ENCODE data around the gene ALOX12. TPM values are rescaled to one million over a fixed set of nuclear protein-coding genes. Genes with fewer than 3 reads are reported as not detected.

The ALOX12 gene
- total RNA-seq, 2 experiments from 2014 or later, result not detected

DNA sequence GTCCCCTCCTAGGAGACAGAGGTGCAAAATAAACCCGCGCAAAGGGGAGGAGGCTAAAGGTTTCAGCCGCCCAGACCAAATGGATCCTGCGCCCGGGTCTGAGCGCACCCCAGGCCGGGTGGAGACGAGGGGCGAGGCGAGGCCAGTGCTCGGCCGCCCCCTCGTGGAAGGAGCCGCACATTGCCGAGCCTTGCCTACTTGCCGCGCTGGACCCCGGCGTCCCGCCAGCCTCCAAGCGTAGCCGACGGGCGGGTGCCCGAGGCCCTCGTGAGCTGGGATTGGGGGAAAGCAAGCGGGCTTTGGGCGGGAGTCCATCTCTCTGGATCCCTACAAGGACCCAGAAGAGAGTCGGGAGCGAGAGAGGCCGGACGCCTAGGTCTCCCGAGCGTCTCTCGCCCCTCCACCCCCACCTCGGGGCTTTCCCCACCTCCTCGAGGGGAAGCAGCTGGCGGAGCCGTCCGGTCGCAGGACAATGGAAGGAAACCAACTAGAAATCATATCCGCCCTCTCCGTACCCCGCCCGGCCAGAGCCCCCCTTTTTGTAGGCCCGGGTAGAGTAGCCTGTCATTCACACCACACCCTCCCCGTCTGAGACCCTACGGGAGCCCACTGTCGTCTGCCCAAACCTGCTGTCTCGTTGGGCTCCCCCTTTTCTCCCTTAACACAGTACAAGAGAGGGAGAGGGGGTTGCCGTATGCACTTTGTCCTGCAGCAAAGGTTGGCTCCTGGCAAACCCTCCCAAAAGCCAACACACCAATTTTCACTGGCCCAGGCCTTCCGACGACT, 26.3 kb downstream of the ALOX12 start:
- CTCF ChIA-PET, result interaction anchor here (0.6 to 2.7 kb wide), 12 partner anchors 10 to 562 kb away, joined by 3 to 19 read pairs (median 7); partner anchors contain the start of genes MPDU1, RNASEK and SLC16A13
- no peaks in the 10 kb centered on the region for H3K27me3 ChIP-seq (ENCODE audit: control insufficient read depth in 1 of 2, insufficient read depth in 2 of 2, low read length in 2 of 2)
- H3K9me3 Mint-ChIP-seq, result no peaks in the 10 kb centered on the region
- intact Hi-C loops (cut with DNase I, micrococcal nuclease), result loop anchor here (1.0 to 5.0 kb wide), 7 partner anchors 13 to 180 kb away; no protein-coding TSS in a partner anchor
- POLR2A ChIA-PET, result interaction anchor here (0.9 to 8.1 kb wide), 11 partner anchors 10 to 371 kb away, joined by 3 to 62 read pairs (median 4); partner anchors contain the start of genes C17orf100, MED31, RNASEK and SLC16A13
- peaks cover 5% of the 10 kb centered on the region for H3K36me3 ChIP-seq (ENCODE audit: insufficient read depth, low read length)
- no peaks in the 10 kb centered on the region for H3K9me3 ChIP-seq (ENCODE audit: control insufficient read depth in 1 of 2, insufficient read depth in 1 of 2, low read length in 2 of 2)
- peaks cover 50% of the 10 kb centered on the region for H3K4me1 ChIP-seq (ENCODE audit: insufficient read depth, low read length)
- H3K27ac Mint-ChIP-seq, result peak overlapping the region; percentile 88
- H3K4me1 Mint-ChIP-seq (ENCODE audit: low read depth), result peaks cover 48% of the 10 kb centered on the region
- TF ChIP-seq, protein P1, sequence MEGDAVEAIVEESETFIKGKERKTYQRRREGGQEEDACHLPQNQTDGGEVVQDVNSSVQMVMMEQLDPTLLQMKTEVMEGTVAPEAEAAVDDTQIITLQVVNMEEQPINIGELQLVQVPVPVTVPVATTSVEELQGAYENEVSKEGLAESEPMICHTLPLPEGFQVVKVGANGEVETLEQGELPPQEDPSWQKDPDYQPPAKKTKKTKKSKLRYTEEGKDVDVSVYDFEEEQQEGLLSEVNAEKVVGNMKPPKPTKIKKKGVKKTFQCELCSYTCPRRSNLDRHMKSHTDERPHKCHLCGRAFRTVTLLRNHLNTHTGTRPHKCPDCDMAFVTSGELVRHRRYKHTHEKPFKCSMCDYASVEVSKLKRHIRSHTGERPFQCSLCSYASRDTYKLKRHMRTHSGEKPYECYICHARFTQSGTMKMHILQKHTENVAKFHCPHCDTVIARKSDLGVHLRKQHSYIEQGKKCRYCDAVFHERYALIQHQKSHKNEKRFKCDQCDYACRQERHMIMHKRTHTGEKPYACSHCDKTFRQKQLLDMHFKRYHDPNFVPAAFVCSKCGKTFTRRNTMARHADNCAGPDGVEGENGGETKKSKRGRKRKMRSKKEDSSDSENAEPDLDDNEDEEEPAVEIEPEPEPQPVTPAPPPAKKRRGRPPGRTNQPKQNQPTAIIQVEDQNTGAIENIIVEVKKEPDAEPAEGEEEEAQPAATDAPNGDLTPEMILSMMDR (IDR thresholded peaks at IDR 0.05), result peak; percentile 96
- no peak overlapping the region for H3K27ac ChIP-seq (ENCODE audit: low read depth in 1 of 2, low read length in 2 of 2)
- peak overlapping the region; percentile 84 for H3K4me3 Mint-ChIP-seq
- DNase-seq (peak; percentile 55 to 90 (median 73)), ATAC-seq (ENCODE audit: poor library complexity) (peak; percentile 62)
- peaks cover 11% of the 10 kb centered on the region for H3K27me3 Mint-ChIP-seq
- H3K4me3 ChIP-seq (ENCODE audit: low read length), result peak overlapping the region; percentile 44
- peaks cover 5% of the 10 kb centered on the region for H3K36me3 Mint-ChIP-seq (ENCODE audit: low read depth)

DNA sequence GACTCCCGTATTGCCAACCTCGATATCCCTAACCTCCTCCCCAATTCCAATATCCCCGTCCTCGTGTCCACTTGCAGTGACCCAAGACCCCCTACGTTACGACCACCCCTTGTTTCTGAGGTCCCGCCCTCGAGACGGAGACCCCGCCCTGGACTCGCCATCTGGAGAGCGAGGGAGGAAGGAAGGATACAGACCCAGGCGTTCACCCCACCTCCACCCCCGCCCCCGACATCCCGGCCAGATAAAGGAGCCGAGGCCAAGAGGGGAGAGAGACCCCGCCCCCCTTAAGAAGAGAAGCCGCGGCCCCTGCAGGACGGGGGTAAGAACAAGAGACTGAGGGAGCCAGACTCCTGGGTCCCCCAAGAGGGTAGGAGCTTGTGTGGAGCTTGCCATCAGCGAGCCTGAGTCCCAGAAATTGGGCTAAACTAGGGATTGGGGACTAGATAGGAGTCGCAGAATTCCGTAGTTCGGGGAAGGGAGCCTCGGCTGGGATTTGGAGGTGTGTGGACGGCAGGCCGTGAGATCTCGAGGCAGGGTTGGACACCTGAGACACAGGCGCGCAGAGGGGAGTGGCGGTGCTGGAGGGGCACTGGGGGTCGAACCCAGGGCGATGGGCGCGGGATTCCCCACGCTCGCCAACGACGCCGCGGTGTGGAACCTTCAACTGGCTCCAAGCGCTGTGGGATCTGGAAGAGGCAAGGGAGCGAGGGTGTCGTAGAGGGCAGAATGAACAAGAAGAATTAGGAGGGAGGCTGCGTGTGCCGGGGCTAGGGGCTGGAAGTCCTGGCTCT, 27.1 kb downstream of the ALOX12 start, which contains the start of gene BCL6B:
Gene BCL6B, plus strand, starts transcription at position 270 of the 791 bp plus-strand sequence. CDS start 622 bp downstream, outside the sequence.
- H3K4me3 ChIP-seq (ENCODE audit: low read length), result peak within 1 kb of the TSS; percentile 44
- H3K27ac ChIP-seq (ENCODE audit: low read depth in 1 of 2, low read length in 2 of 2), result peak within 1 kb of the TSS in 1 of 2 donors; percentile 13
- H3K27me3 ChIP-seq (ENCODE audit: control insufficient read depth in 1 of 2, insufficient read depth in 2 of 2, low read length in 2 of 2), result no peaks in the 10 kb centered on the region
- POLR2A ChIA-PET, result interaction anchor here (1.0 to 8.1 kb wide), 3 partner anchors 8 to 22 kb away, joined by 5 to 62 read pairs (median 5); partner anchors contain the start of gene SLC16A13
- TF ChIP-seq, protein P1 (IDR thresholded peaks at IDR 0.05), result no peak
- Mint-ChIP-seq H3K36me3 (ENCODE audit: low read depth) (no peaks in the 10 kb centered on the region), H3K27me3 (peaks cover 11% of the 10 kb centered on the region), H3K4me1 (ENCODE audit: low read depth) (peaks cover 40% of the 10 kb centered on the region), H3K4me3 (peak within 1 kb of the TSS; percentile 84), H3K9me3 (no peaks in the 10 kb centered on the region), H3K27ac (peak within 1 kb of the TSS; percentile 88)
- H3K9me3 ChIP-seq (ENCODE audit: control insufficient read depth in 1 of 2, insufficient read depth in 1 of 2, low read length in 2 of 2), result no peaks in the 10 kb centered on the region
- CTCF ChIA-PET, result interaction anchor here (0.9 to 2.7 kb wide), 8 partner anchors 10 to 561 kb away, joined by 4 to 19 read pairs (median 8); partner anchors contain the start of genes MPDU1, RNASEK and SLC16A13
- ATAC-seq (ENCODE audit: poor library complexity) (no peak), DNase-seq (peak in 3 of 14 experiments; percentile 11 to 51 (median 38))
- no peaks in the 10 kb centered on the region for H3K36me3 ChIP-seq (ENCODE audit: insufficient read depth, low read length)
- H3K4me1 ChIP-seq (ENCODE audit: insufficient read depth, low read length), result peaks cover 42% of the 10 kb centered on the region
- intact Hi-C loops (cut with DNase I, micrococcal nuclease), result loop anchor here (1.0 to 5.0 kb wide), 8 partner anchors 8 to 181 kb away; no protein-coding TSS in a partner anchor
